ENCODE results near the gene MAGIX. TPM values are rescaled to one million over a fixed set of nuclear protein-coding genes. Genes with fewer than 3 reads are reported as not detected.
A peak's percentile ranks its signal among the peaks of the same experiment; 100 is the strongest.
"Not testable (repeated sequence)": the region's sequence is repeated elsewhere in the genome, so short reads cannot be mapped to it uniquely, and the experiment has no call there.

The MAGIX gene
- polyA plus RNA-seq, 3 donors: 1.1 to 2.0 (median 1.5) TPM

GRCh38 chrX:49147282-49147681, 15.3 kb upstream of the MAGIX start:
- WGBS (ENCODE audit: insufficient coverage): no CpG with 5 or more reads among the region's 8 CpGs
- H3K4me3 ChIP-seq (replicated peaks in 1 of 3; ENCODE audit: low read depth in 2 of 3, low read length in 3 of 3): no peak overlapping the region
- H3K4me1 ChIP-seq (ENCODE audit: control insufficient read depth in 1 of 2, insufficient read depth in 2 of 2, low read length in 2 of 2): peaks cover 9 to 10% of the 10 kb centered on the region in 2 donors
- no peak overlapping the region for H3K9ac ChIP-seq (ENCODE audit: insufficient read depth, low read length, poor library complexity, severe bottlenecking)
- H3K9me3 ChIP-seq (replicated peaks in 1 of 2; ENCODE audit: control insufficient read depth in 1 of 2, insufficient read depth in 1 of 2, low read length in 2 of 2): no peaks in the 10 kb centered on the region
- H3K79me2 ChIP-seq (ENCODE audit: insufficient read depth, low read length): no peaks in the 10 kb centered on the region
- H3K4me2 ChIP-seq (replicated peaks; ENCODE audit: extremely low read depth, low read length, poor library complexity, severe bottlenecking): no peak overlapping the region
- no peaks in the 10 kb centered on the region for H4K20me1 ChIP-seq (ENCODE audit: insufficient read depth, low read length)
- no peaks in the 10 kb centered on the region for H3K36me3 ChIP-seq (replicated peaks in 1 of 2; ENCODE audit: control insufficient read depth in 1 of 2, insufficient read depth in 2 of 2, low read length in 2 of 2)
- no peak for TF ChIP-seq CTCF (IDR thresholded peaks at IDR 0.05)
- Mint-ChIP-seq H3K9me3 (peaks cover 0 to 33% (median 7%) of the 10 kb centered on the region in 7 donors), H3K36me3 (no peaks in the 10 kb centered on the region), H3K4me3 (no peak overlapping the region), H3K4me1 (peaks cover 12% of the 10 kb centered on the region), H3K27me3 (ENCODE audit: low read depth in 3 of 3) (no peaks in the 10 kb centered on the region), H3K27ac (no peak overlapping the region)
- no peaks in the 10 kb centered on the region for H3K27me3 ChIP-seq (ENCODE audit: control insufficient read depth in 2 of 2, insufficient read depth in 2 of 2, low read length in 2 of 2)
- intact Hi-C loops (cut with micrococcal nuclease): no loop called here
- no peak overlapping the region for H3K27ac ChIP-seq (ENCODE audit: low read depth in 1 of 2, low read length in 2 of 2)
- H2AFZ ChIP-seq (ENCODE audit: insufficient read depth, low read depth, low read length, poor library complexity, severe bottlenecking): no peak overlapping the region
- no peak for DNase-seq

- Histone ChIP-seq H3K9me3 (replicated peaks in 1 of 2; ENCODE audit: control insufficient read depth in 1 of 2, insufficient read depth in 1 of 2, low read length in 2 of 2) (no peaks in the 10 kb centered on the region), H4K20me1 (ENCODE audit: insufficient read depth, low read length) (no peaks in the 10 kb centered on the region), H3K79me2 (ENCODE audit: insufficient read depth, low read length) (no peaks in the 10 kb centered on the region), H3K36me3 (replicated peaks in 1 of 2; ENCODE audit: control insufficient read depth in 1 of 2, insufficient read depth in 2 of 2, low read length in 2 of 2) (no peaks in the 10 kb centered on the region), H3K27me3 (ENCODE audit: control insufficient read depth in 2 of 2, insufficient read depth in 2 of 2, low read length in 2 of 2) (no peaks in the 10 kb centered on the region), H3K4me3 (replicated peaks in 1 of 3; ENCODE audit: low read depth in 2 of 3, low read length in 3 of 3) (peak overlapping the region in 1 of 3 experiments; percentile 9), H3K27ac (ENCODE audit: low read depth in 1 of 2, low read length in 2 of 2) (no peak overlapping the region), H3K9ac (ENCODE audit: insufficient read depth, low read length, poor library complexity, severe bottlenecking) (no peak overlapping the region), H3K4me2 (replicated peaks; ENCODE audit: extremely low read depth, low read length, poor library complexity, severe bottlenecking) (no peak overlapping the region), H3K4me1 (ENCODE audit: control insufficient read depth in 1 of 2, insufficient read depth in 2 of 2, low read length in 2 of 2) (peaks cover 9 to 10% of the 10 kb centered on the region in 2 donors), H2AFZ (ENCODE audit: insufficient read depth, low read depth, low read length, poor library complexity, severe bottlenecking) (peak overlapping the region; percentile 46)
- no peak overlapping the region for H3K4me3 Mint-ChIP-seq
- intact Hi-C loops (cut with micrococcal nuclease): no loop called here
- no peak for DNase-seq
- WGBS (ENCODE audit: insufficient coverage): no CpG with 5 or more reads among the region's 13 CpGs
- no peaks in the 10 kb centered on the region for H3K27me3 Mint-ChIP-seq (ENCODE audit: low read depth in 3 of 3)
- H3K4me1 Mint-ChIP-seq: peaks cover 12% of the 10 kb centered on the region
- no peaks in the 10 kb centered on the region for H3K36me3 Mint-ChIP-seq
- H3K27ac Mint-ChIP-seq: peak overlapping the region in 1 of 7 donors; percentile 38
- H3K9me3 Mint-ChIP-seq: peaks cover 0 to 33% (median 7%) of the 10 kb centered on the region in 7 donors
- TF ChIP-seq CTCF (IDR thresholded peaks at IDR 0.05): no peak
Observed at GRCh38 chrX:49147936-49148335, 14.6 kb upstream of the MAGIX start.

GRCh38 chrX:49148390-49149100, 14.0 kb upstream of the MAGIX start:
- H3K79me2 ChIP-seq (ENCODE audit: insufficient read depth, low read length); H3K4me2 ChIP-seq (replicated peaks; ENCODE audit: extremely low read depth, low read length, poor library complexity, severe bottlenecking); H3K36me3 ChIP-seq (replicated peaks in 1 of 2; ENCODE audit: control insufficient read depth in 1 of 2, insufficient read depth in 2 of 2, low read length in 2 of 2); H3K9me3 ChIP-seq (replicated peaks in 1 of 2; ENCODE audit: control insufficient read depth in 1 of 2, insufficient read depth in 1 of 2, low read length in 2 of 2); H3K36me3 Mint-ChIP-seq; H4K20me1 ChIP-seq (ENCODE audit: insufficient read depth, low read length); H3K9ac ChIP-seq (ENCODE audit: insufficient read depth, low read length, poor library complexity, severe bottlenecking); DNase-seq; intact Hi-C loops (cut with micrococcal nuclease); H3K27me3 Mint-ChIP-seq (ENCODE audit: low read depth in 3 of 3); H3K27me3 ChIP-seq (ENCODE audit: control insufficient read depth in 2 of 2, insufficient read depth in 2 of 2, low read length in 2 of 2): not testable (repeated sequence)
- H3K4me3 Mint-ChIP-seq: peak overlapping the region in 1 of 2 donors; percentile 48
- Histone ChIP-seq H3K27ac (ENCODE audit: low read depth in 1 of 2, low read length in 2 of 2) (peak overlapping the region in 1 of 2 donors; percentile 54), H3K4me3 (replicated peaks in 1 of 3; ENCODE audit: low read depth in 2 of 3, low read length in 3 of 3) (peak overlapping the region in 1 of 3 experiments; percentile 9), H3K4me1 (ENCODE audit: control insufficient read depth in 1 of 2, insufficient read depth in 2 of 2, low read length in 2 of 2) (peaks cover 9 to 10% of the 10 kb centered on the region in 2 donors), H2AFZ (ENCODE audit: insufficient read depth, low read depth, low read length, poor library complexity, severe bottlenecking) (peak overlapping the region; percentile 46)
- WGBS (ENCODE audit: insufficient coverage): 98% methylated on average over 9 of the region's 21 CpGs
- peak overlapping the region in 4 of 7 donors; percentile 26 to 81 (median 60) for H3K27ac Mint-ChIP-seq
- H3K9me3 Mint-ChIP-seq: peaks cover 0 to 32% (median 7%) of the 10 kb centered on the region in 7 donors
- peaks cover 12% of the 10 kb centered on the region for H3K4me1 Mint-ChIP-seq
